HEK293T (cell line): ENCODE data around the gene METTL18.

Source experiments
- CTCF ChIA-PET: fragments of 350-600 bp; formaldehyde crosslinking; extraction: SDS; loops from one replicate; lab custom pipeline; 2021; ENCODE audit warnings: antibody characterized with exemption, inconsistent platforms; lab: Yijun Ruan, JAX
- POLR2A ChIA-PET: fragments of 350-600 bp; formaldehyde crosslinking; extraction: SDS; loops from one replicate; lab custom pipeline; 2020; ENCODE audit warnings: antibody characterized with exemption, inconsistent platforms; lab: Yijun Ruan, JAX
- DNase-seq: peaks from one replicate; pipeline ENCODE4 v3.0.0; 2012; ENCODE audit warnings: mixed read lengths; ENCODE audit errors: extremely low spot score
- ARNT ChIP-seq: fragments of 450-650 bp; IDR thresholded peaks from 2 replicates; pipeline ENCODE4 v1.6.1; 2017; ENCODE audit warnings: mild to moderate bottlenecking
- BHLHE40 ChIP-seq: fragments of 450-650 bp; IDR thresholded peaks from 2 replicates; pipeline ENCODE4 v1.6.1; 2016; ENCODE audit warnings: mild to moderate bottlenecking, moderate library complexity, borderline replicate concordance
- CTBP1 ChIP-seq: fragments of 450-650 bp; IDR thresholded peaks from 2 replicates; pipeline ENCODE4 v1.6.1; 2016; ENCODE audit warnings: borderline replicate concordance
- ELF4 ChIP-seq: fragments of 450-650 bp; IDR thresholded peaks from 2 replicates; pipeline ENCODE4 v1.6.1; 2017; ENCODE audit warnings: antibody characterized with exemption
- FOXA1 ChIP-seq: fragments of 450-650 bp; IDR thresholded peaks from 2 replicates; pipeline ENCODE4 v1.6.1; 2016; ENCODE audit warnings: mild to moderate bottlenecking
- FOXK2 ChIP-seq: fragments of 450-650 bp; IDR thresholded peaks from 2 replicates; pipeline ENCODE4 v1.6.1; 2016; ENCODE audit warnings: mild to moderate bottlenecking
- FOXM1 ChIP-seq: fragments of 450-650 bp; IDR thresholded peaks from 2 replicates; pipeline ENCODE4 v1.6.1; 2017; ENCODE audit warnings: mild to moderate bottlenecking, borderline replicate concordance
- HDGF ChIP-seq: fragments of 450-650 bp; IDR thresholded peaks from 2 replicates; pipeline ENCODE4 v1.6.1; 2017; ENCODE audit warnings: antibody characterized with exemption, borderline replicate concordance
- L3MBTL2 ChIP-seq: fragments of 450-650 bp; conservative IDR thresholded peaks from 2 replicates; pipeline ENCODE4 v1.6.1; 2016; ENCODE audit warnings: mild to moderate bottlenecking
- LEF1 ChIP-seq: fragments of 450-650 bp; IDR thresholded peaks from 2 replicates; pipeline ENCODE4 v1.6.1; 2017; ENCODE audit warnings: mild to moderate bottlenecking, borderline replicate concordance
- NFRKB ChIP-seq: fragments of 450-650 bp; IDR thresholded peaks from 2 replicates; pipeline ENCODE4 v1.6.1; 2016; ENCODE audit warnings: mild to moderate bottlenecking, moderate library complexity
- SP1 ChIP-seq: fragments of 450-650 bp; IDR thresholded peaks from 2 replicates; pipeline ENCODE4 v1.6.1; 2017
- SUZ12 ChIP-seq: fragments of 450-650 bp; IDR thresholded peaks from 2 replicates; pipeline ENCODE4 v1.6.1; 2016; ENCODE audit warnings: mild to moderate bottlenecking
- TARDBP ChIP-seq: fragments of 450-650 bp; IDR thresholded peaks from 2 replicates; pipeline ENCODE4 v1.6.1; 2016
- ZNF384 ChIP-seq: fragments of 450-650 bp; IDR thresholded peaks from 2 replicates; pipeline ENCODE4 v1.6.1; 2016
- TF ChIP-seq, protein P1 (sequence below): fragments of 450-650 bp; IDR thresholded peaks from 2 replicates; pipeline ENCODE4 v1.6.1; 2016

METTL18 gene

DNA sequence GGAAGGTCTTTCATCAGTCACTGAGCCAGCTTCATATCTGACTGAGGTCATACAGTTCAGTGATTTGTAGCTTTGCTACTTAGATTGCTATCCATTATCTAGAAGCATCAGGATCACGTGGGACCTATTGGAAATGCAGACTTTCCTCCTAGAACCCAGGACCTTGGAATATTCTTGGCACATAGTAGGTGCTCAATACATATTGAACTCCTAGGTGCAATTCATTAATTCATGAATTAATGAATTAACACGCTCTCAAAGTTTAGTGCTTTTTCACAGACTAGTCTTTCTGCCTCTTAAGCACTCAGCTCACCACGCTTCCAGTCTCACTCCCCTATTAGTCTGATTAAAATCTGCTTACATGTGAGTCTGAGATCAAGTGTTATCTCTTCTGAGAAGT lies 12.1 kb downstream of the METTL18 start:
- no peak for DNase-seq
- POLR2A ChIA-PET = no interaction called here
- CTCF ChIA-PET = no interaction called here
- TF ChIP-seq BHLHE40 (no peak), CTBP1 (no peak), SP1 (no peak), TARDBP (no peak), ARNT (no peak), SUZ12 (no peak)
- TF ChIP-seq, protein P1, sequence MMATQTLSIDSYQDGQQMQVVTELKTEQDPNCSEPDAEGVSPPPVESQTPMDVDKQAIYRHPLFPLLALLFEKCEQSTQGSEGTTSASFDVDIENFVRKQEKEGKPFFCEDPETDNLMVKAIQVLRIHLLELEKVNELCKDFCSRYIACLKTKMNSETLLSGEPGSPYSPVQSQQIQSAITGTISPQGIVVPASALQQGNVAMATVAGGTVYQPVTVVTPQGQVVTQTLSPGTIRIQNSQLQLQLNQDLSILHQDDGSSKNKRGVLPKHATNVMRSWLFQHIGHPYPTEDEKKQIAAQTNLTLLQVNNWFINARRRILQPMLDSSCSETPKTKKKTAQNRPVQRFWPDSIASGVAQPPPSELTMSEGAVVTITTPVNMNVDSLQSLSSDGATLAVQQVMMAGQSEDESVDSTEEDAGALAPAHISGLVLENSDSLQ = no peak

DNA sequence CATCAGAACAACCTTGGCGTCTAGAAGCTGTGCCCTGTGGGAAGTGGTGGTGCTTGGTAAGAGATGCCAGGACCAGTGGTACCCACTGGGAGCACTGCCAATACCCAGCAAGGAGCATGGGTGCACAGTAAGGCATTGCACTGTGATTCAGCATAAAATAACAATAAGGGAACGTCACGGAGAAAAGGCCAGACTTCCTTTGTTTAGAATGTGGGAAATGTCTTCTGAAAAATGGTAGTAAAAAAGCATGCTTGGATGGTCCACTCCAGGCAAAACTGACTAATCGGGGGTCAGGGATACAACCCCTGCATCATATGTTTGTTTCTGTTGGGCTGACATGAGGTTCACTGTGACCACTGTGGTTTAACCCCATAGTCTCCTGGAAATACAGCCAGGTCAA lies 14.7 kb downstream of the METTL18 start:
- TF ChIP-seq LEF1 (no peak), TARDBP (no peak)
- POLR2A ChIA-PET = no interaction called here
- DNase-seq = no peak
- CTCF ChIA-PET = no interaction called here

DNA sequence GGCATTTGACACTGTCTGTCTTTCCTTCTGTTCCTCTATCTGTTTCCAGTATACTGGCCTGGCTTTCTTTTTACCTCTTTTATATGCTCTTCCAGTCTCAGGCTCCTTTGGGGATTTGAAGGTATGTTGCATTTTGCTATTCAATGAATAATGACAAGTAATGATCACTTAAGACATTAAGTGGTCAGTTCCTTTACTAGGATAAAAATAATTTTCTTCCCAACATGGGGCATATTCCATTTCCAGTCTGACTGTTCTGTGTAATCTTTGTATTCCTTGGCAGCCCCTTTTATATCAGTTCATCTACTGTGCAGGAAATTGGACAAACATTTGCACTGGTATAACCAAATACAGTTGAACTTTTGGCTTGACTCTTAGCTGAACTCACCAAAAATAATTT lies 15.6 kb downstream of the METTL18 start:
- ChIA-PET CTCF (no interaction called here), POLR2A (no interaction called here)
- DNase-seq = no peak
- TF ChIP-seq ARNT = no peak

DNA sequence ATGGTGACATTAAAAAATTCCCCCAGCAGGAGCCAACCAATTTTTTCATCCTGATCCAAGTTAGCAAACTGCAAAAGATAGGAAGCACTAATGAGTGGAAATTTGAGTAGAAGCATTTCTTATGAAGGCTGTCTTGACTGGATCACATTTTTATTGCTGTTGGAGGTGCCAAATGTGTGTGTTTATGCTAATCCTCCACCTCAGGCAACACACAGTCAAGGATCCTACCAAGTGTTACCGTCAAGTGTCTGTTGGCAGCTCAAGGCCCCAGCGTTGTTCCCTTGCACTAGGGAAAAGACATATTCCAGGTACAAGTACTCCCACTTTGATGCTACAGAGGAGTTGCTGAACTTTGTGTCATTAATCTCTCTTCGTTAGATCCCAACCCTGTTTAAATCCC lies 18.3 kb downstream of the METTL18 start:
- ChIA-PET POLR2A (interaction anchor here (1.8 kb wide), 1 partner anchor 19 kb away, joined by 5 read pairs; the partner anchor contains the start of gene METTL18), CTCF (no interaction called here)
- DNase-seq = no peak
- TF ChIP-seq LEF1 = no peak
- no peak for TF ChIP-seq SUZ12
- no peak for TF ChIP-seq ARNT
- no peak for TF ChIP-seq L3MBTL2
- no peak for TF ChIP-seq ELF4
- TF ChIP-seq SP1 = no peak
- TF ChIP-seq FOXA1 = no peak
- no peak for TF ChIP-seq NFRKB
- no peak for TF ChIP-seq CTBP1
- TF ChIP-seq TARDBP = no peak
- no peak for TF ChIP-seq FOXK2
- TF ChIP-seq, protein P1 = no peak
- TF ChIP-seq BHLHE40 = no peak
- TF ChIP-seq FOXM1 = no peak
- no peak for TF ChIP-seq ZNF384
- no peak for TF ChIP-seq HDGF

DNA sequence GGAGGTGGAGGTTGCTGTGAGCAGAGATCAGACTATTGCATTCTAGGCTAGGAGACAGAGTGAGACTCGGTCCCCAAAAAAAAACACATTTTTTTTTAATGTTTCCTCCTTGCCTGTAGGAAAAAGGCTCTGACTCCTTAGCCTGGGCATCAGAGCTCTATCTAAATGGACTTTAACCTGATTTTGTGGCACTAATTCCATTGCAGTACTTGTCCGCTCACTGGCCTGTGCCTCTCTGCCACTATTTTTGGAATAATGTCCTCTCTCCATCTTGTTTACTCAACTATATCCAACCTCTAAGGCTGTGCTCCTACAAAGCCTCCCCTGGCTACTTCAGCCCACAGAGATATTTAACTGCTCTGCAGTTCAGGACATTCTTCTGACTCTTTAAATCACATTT lies 26.5 kb downstream of the METTL18 start:
- CTCF ChIA-PET = no interaction called here
- no peak for TF ChIP-seq NFRKB
- TF ChIP-seq CTBP1 = no peak
- no peak for TF ChIP-seq ZNF384
- TF ChIP-seq, protein P1 = no peak
- TF ChIP-seq BHLHE40 = no peak
- no peak for TF ChIP-seq L3MBTL2
- TF ChIP-seq FOXA1 = no peak
- no peak for TF ChIP-seq FOXK2
- no peak for TF ChIP-seq ELF4
- DNase-seq = no peak
- POLR2A ChIA-PET = no interaction called here

DNA sequence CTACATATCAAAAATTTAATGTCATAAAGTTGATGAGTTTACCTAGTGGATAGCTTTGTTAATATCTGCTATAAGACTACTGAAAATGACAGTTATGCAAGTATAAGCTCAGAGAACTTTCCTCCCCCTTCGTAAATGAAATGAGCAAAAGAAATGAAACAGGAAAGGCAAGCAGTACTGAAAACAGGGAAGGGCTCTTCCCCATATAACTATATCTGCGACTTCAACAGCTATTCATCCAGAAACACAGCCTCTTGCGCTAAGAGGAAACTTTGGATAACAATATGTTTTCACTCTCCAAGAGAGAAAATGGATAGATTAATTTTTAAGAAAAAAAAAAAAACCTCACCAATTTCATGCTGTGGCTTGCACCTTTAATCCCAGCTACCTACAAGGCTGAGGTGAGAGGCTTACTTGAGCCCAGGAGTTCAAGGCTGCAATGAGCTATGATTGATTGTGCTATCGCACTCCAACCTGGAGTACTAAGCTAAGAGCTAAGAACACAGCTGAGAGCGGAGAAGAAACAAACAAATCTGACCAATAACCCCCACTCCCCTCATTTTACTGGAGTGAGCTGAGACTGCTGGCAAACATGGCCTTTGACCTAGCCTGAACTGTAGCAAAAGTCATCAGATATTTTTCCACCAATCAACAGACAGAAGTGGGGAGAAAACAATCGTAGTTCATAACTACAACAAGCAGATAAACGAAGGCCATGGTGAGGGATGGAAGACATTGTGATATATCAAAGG lies 29.0 kb downstream of the METTL18 start:
- CTCF ChIA-PET = interaction anchor here (0.5 to 0.6 kb wide), 2 partner anchors 54 to 131 kb away, joined by 3 read pairs; no protein-coding TSS in a partner anchor
- DNase-seq = no peak
- no peak for TF ChIP-seq BHLHE40
- no peak for TF ChIP-seq ELF4
- POLR2A ChIA-PET = no interaction called here

DNA sequence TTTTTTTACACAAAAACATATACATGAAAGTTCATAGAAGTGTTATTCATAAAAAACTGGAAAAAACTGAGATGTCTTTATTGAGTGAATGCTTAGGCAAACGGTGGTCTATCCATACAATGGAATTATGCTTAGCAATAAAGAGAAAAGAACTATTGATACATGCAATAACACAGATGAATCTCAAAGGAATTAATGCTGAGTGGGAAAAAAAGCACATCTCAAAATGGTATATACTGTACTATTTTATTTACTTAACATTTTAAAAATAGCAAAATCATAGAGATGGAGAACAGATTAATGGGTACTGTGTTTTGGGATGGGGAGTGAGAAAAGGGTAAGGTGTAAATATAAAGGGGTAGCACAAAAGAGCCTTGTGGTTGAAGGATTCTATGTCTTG lies 29.8 kb downstream of the METTL18 start:
- ChIA-PET CTCF (no interaction called here), POLR2A (no interaction called here)
- no peak for DNase-seq
- TF ChIP-seq FOXK2 (no peak), NFRKB (no peak), SUZ12 (no peak), FOXA1 (no peak), ARNT (no peak), CTBP1 (no peak), TARDBP (no peak), ZNF384 (no peak), FOXM1 (no peak), HDGF (no peak), BHLHE40 (no peak), LEF1 (no peak), SP1 (no peak), ELF4 (no peak), L3MBTL2 (no peak)
- TF ChIP-seq, protein P1 = no peak
